HUDEP-2 (cell line): Measurements from ENCODE around the gene KRTAP5-1.

Experiments
- DNase-seq, 76 experiments: peaks; one replicate each; lab custom pipeline; 2025; ENCODE audit not compliant: unreplicated experiment in 76 of 76; lab: John Stamatoyannopoulos, UW

The KRTAP5-1 gene

GRCh38 chr11:1573077-1573902, 11.8 kb downstream of the KRTAP5-1 start:
- DNase-seq = no peak

- DNase-seq = peak in 63 of 76 experiments; percentile 3 to 79 (median 55)
These were observed 12.6 kb downstream of the KRTAP5-1 start, which contains the start of gene DUSP8 for GRCh38 chr11:1572197-1573076. Gene DUSP8, minus strand, starts transcription at chr11:1572271. Its CDS starts 6,445 bp downstream, at chr11:1565826.

- no peak for DNase-seq
These were observed 13.3 kb downstream of the KRTAP5-1 start for GRCh38 chr11:1571760-1572196.

GRCh38 chr11:1570896-1571759, 14.0 kb downstream of the KRTAP5-1 start:
- no peak for DNase-seq

- no peak for DNase-seq
These were observed 14.6 kb downstream of the KRTAP5-1 start for GRCh38 chr11:1570531-1570895.

- no peak for DNase-seq
These were observed 15.1 kb downstream of the KRTAP5-1 start for GRCh38 chr11:1570001-1570453.

GRCh38 chr11:1569251-1569780, 15.8 kb downstream of the KRTAP5-1 start:
- DNase-seq = no peak

GRCh38 chr11:1568441-1568911, 16.6 kb downstream of the KRTAP5-1 start:
- DNase-seq = no peak

- no peak for DNase-seq
These were observed 17.4 kb downstream of the KRTAP5-1 start for GRCh38 chr11:1567721-1568100.

GRCh38 chr11:1567052-1567720, 17.9 kb downstream of the KRTAP5-1 start:
- DNase-seq = no peak

GRCh38 chr11:1566381-1567051, 18.6 kb downstream of the KRTAP5-1 start:
- DNase-seq = no peak

- no peak for DNase-seq
These were observed 19.2 kb downstream of the KRTAP5-1 start for GRCh38 chr11:1565904-1566247.

GRCh38 chr11:1565173-1565903, 19.7 kb downstream of the KRTAP5-1 start:
- DNase-seq = no peak

GRCh38 chr11:1564535-1565172, 20.4 kb downstream of the KRTAP5-1 start:
- peak in 31 of 76 experiments; percentile 3 to 62 (median 21) for DNase-seq

GRCh38 chr11:1563697-1564534, 21.2 kb downstream of the KRTAP5-1 start:
- DNase-seq = no peak

- no peak for DNase-seq
These were observed 21.9 kb downstream of the KRTAP5-1 start for GRCh38 chr11:1563149-1563638.
